Raji (cell line): ENCODE data around the gene ACSBG1.

Experiments used
- POLR2A ChIP-seq: IDR thresholded peaks from 2 replicates; pipeline ENCODE4 v1.6.1; 2011; ENCODE audit warnings: low read depth, low read length, control low read depth; ENCODE audit not compliant: insufficient read depth

ACSBG1 gene

DNA sequence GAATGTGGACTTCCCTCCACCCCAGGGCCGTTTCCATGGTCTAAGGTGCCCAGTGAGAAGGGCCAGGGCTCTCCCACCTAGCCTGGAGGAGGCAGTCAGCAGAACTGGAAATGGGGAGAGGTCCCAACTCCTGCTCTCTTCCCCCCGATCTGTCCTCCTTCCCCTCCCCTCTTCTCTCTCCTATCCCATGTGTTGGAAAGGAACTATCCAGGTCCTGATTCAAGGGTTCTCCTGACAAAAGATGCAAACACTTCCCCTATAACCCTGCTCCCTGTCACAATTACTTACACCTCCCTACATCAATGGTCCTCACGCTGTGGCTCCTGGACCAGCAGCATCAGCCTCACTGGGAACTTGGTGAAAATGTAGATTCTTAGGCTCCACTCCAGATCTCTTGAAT lies 109.1 kb downstream of the ACSBG1 start:
- TF ChIP-seq POLR2A, result no peak

DNA sequence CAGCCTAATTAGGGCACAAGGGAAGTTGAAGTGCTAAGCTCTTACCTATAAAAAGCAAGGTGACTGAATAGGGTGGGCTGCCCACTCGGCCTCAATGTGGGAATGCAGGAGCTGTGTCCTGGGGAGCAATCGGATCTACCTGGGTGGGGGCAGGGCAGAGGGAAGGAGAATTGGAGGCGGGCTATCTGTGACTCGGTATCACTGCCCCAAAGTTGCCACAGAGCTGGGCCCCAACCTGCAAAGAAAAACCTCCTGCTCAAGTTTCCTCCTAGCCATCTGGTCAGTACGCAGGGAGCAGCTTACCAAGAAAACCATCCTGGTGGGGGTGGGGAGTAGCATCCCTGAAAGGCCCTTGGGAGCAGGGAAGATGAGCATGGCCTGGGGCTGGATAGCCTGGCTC lies 113.8 kb downstream of the ACSBG1 start:
- no peak for TF ChIP-seq POLR2A
